ENCODE measurements around the gene UBE2H. TPM values are rescaled to one million over a fixed set of nuclear protein-coding genes. Genes with fewer than 3 reads are reported as not detected.
"Not testable (repeated sequence)": the region's sequence is repeated elsewhere in the genome, so short reads cannot be mapped to it uniquely, and the experiment has no call there.

The UBE2H gene
- total and polyA plus RNA-seq, 10 donors: 13.5 to 98.0 (median 65.5) TPM

GRCh38 chr7:129866251-129866650 is 86.5 kb downstream of the UBE2H start:
- Histone ChIP-seq H3K4me1 (peaks cover 3 to 59% (median 39%) of the 10 kb centered on the region in 6 donors), H3K36me3 (peaks cover 0 to 24% (median under 1%) of the 10 kb centered on the region in 6 donors), H3K4me3 (no peak overlapping the region), H3K27ac (peak overlapping the region in 2 of 8 donors; percentile 18 to 24), H3K9me3 (no peaks in the 10 kb centered on the region), H3K27me3 (replicated peaks in 1 of 7) (no peaks in the 10 kb centered on the region)
- DNase-seq: no peak
- TF ChIP-seq POLR2AphosphoS5 (IDR thresholded peaks at IDR 0.05) (no peak), POLR2A (IDR thresholded peaks at IDR 0.05) (no peak), CTCF (IDR thresholded peaks at IDR 0.05 in 8 of 11, conservative IDR thresholded peaks at IDR 0.05 in 3 of 11) (no peak)
- WGBS, 5 donors: 75 to 87% (median 81%) methylated on average over 3 of the region's 3 CpGs
- intact Hi-C loops (cut with DNase I; ENCODE audit: low total_unique reads): no loop called here

- Histone ChIP-seq H3K27ac (peak overlapping the region in 2 of 8 donors; percentile 18 to 24), H3K4me3 (no peak overlapping the region), H3K27me3 (replicated peaks in 1 of 7) (no peaks in the 10 kb centered on the region), H3K9me3 (no peaks in the 10 kb centered on the region), H3K4me1 (peaks cover 7 to 63% (median 43%) of the 10 kb centered on the region in 6 donors), H3K36me3 (peaks cover 0 to 20% (median 0%) of the 10 kb centered on the region in 6 donors)
- DNase-seq: no peak
- no peak for TF ChIP-seq CTCF (IDR thresholded peaks at IDR 0.05 in 8 of 11, conservative IDR thresholded peaks at IDR 0.05 in 3 of 11)
- TF ChIP-seq POLR2A (IDR thresholded peaks at IDR 0.05): no peak
- no peak for TF ChIP-seq POLR2AphosphoS5 (IDR thresholded peaks at IDR 0.05)
- 60 to 86% (median 76%) methylated on average over 1 of the region's 1 CpG for WGBS, 5 donors
- intact Hi-C loops (cut with DNase I; ENCODE audit: low total_unique reads): no loop called here
These were observed 86.9 kb downstream of the UBE2H start for GRCh38 chr7:129865925-129866201.

GRCh38 chr7:129865093-129865924 is 87.5 kb downstream of the UBE2H start:
- Histone ChIP-seq H3K27me3 (replicated peaks in 1 of 7) (no peaks in the 10 kb centered on the region), H3K36me3 (peaks cover 0 to 14% (median 0%) of the 10 kb centered on the region in 6 donors), H3K4me3 (no peak overlapping the region), H3K27ac (peak overlapping the region in 2 of 8 donors; percentile 18 to 24), H3K4me1 (peaks cover 13 to 68% (median 49%) of the 10 kb centered on the region in 6 donors), H3K9me3 (no peaks in the 10 kb centered on the region)
- intact Hi-C loops (cut with DNase I; ENCODE audit: low total_unique reads): no loop called here
- 85 to 95% (median 90%) methylated on average over 4 of the region's 4 CpGs for WGBS, 5 donors
- TF ChIP-seq CTCF (IDR thresholded peaks at IDR 0.05 in 8 of 11, conservative IDR thresholded peaks at IDR 0.05 in 3 of 11): no peak
- TF ChIP-seq POLR2AphosphoS5 (IDR thresholded peaks at IDR 0.05): no peak
- no peak for TF ChIP-seq POLR2A (IDR thresholded peaks at IDR 0.05)
- DNase-seq: no peak

- 94 to 98% (median 95%) methylated on average over 8 of the region's 8 CpGs for WGBS, 5 donors
- H3K4me3 ChIP-seq; intact Hi-C loops (cut with DNase I; ENCODE audit: low total_unique reads); H3K27ac ChIP-seq; H3K36me3 ChIP-seq; DNase-seq; H3K27me3 ChIP-seq (replicated peaks in 1 of 7); H3K9me3 ChIP-seq: not testable (repeated sequence)
- peaks cover 15 to 75% (median 55%) of the 10 kb centered on the region in 6 donors for H3K4me1 ChIP-seq
These were observed 88.1 kb downstream of the UBE2H start for GRCh38 chr7:129864676-129865075.

Measured in spleen (tissue), 11 donors.